ENCODE data around the gene BACH2.

Gene BACH2

DNA sequence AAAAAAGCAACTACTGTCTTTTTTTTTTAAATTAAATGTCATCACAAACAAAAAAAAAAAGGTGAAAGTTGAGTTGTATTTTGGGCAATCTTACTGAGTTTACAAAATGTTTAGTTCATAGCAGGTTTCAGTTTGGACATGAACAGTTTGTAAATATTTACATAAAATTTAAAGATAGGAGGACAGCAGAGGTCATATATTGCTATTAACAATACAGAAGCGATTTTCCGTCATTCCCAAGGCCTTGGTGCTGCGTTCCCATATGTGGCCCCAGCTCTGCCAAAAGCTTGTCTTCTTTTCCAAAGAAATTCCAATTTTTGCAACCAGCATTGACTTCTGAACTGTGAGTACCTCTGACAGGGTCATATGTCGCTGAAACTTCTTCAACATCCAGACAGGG lies 5.1 kb downstream of the BACH2 start:
- in situ Hi-C loops (cut with HindIII; ENCODE audit: low sequenced_read_pairs), result no loop called here
- no peak overlapping the region for H3K4me3 ChIP-seq (ENCODE audit: low read depth, low read length)
- no peak for DNase-seq (ENCODE audit: low read depth, low spot score)
- TF ChIP-seq, protein P1, sequence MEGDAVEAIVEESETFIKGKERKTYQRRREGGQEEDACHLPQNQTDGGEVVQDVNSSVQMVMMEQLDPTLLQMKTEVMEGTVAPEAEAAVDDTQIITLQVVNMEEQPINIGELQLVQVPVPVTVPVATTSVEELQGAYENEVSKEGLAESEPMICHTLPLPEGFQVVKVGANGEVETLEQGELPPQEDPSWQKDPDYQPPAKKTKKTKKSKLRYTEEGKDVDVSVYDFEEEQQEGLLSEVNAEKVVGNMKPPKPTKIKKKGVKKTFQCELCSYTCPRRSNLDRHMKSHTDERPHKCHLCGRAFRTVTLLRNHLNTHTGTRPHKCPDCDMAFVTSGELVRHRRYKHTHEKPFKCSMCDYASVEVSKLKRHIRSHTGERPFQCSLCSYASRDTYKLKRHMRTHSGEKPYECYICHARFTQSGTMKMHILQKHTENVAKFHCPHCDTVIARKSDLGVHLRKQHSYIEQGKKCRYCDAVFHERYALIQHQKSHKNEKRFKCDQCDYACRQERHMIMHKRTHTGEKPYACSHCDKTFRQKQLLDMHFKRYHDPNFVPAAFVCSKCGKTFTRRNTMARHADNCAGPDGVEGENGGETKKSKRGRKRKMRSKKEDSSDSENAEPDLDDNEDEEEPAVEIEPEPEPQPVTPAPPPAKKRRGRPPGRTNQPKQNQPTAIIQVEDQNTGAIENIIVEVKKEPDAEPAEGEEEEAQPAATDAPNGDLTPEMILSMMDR (IDR thresholded peaks at IDR 0.05; ENCODE audit: low read depth, low read length), result no peak

DNA sequence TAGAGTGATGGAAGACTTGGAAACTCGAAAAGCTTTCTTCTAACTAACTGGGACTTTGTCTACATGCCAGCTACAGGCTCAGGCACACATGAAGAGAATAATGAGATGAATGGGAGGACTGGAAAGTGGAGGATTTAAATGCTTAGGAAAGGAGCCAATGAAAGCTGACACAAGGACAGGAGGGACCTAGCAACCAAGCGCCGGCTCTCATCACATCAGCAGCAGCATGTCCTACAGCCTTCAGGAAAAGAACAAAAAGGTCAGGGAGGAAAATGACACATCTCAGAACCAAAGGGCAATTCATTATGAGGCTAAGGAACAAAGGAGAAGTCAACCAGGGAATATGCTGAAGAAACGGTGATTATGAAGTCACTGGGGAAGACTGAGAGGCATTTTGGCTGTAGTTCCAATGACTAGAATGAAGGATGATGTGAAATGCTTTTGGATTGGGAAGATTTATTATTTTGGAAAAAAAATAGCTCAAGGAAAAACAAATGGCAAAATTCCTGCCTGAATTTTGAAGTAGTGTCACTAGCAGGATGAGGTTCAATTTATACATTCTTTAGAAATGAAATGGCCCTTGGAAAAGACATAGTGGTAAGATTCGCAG lies 5.7 kb downstream of the BACH2 start:
- H3K4me3 ChIP-seq (ENCODE audit: low read depth, low read length), result no peak overlapping the region
- TF ChIP-seq, protein P1 (IDR thresholded peaks at IDR 0.05; ENCODE audit: low read depth, low read length), result no peak
- peak; percentile 17 for DNase-seq (ENCODE audit: low read depth, low spot score)
- in situ Hi-C loops (cut with HindIII; ENCODE audit: low sequenced_read_pairs), result no loop called here

DNA sequence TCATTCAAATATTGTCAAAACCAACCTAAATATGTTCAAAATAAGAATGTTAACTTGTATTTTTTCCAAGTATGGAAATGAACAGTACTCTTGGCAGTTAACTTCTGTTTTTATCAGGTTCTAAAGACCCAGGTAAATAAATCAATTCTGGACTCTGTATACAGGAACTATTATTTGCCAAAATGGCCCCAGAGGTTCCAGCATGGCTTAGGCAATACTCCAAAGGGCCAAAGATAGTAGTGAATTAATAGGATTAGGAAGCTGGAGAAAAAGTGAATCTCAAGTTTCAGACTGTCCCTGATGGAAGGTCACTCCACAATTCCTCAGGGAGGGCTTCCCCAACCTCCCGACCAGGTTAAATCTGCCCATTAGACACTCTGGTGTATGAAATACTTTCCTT lies 6.7 kb downstream of the BACH2 start:
- DNase-seq (ENCODE audit: low read depth, low spot score), result no peak
- TF ChIP-seq, protein P1 (IDR thresholded peaks at IDR 0.05; ENCODE audit: low read depth, low read length), result no peak
- no peak overlapping the region for H3K4me3 ChIP-seq (ENCODE audit: low read depth, low read length)
- in situ Hi-C loops (cut with HindIII; ENCODE audit: low sequenced_read_pairs), result no loop called here

DNA sequence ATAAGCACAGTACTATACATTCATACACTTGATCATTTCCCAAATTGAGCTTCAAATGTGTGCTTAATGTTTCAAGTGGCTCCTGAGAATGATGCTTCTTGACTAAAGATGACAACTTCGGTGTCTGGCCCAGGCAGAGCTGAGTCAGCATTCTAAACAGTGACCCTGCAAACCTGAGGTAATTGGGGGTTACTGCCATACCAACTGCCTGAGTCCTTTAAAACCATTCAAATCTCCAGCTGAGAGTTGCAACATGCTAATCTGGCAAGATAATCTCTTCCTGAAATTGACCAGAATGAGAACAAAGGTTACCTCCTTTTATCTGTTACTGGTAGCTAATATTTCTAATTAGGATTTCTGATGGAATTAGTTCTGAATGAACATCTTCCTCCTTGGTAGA lies 8.2 kb downstream of the BACH2 start:
- H3K4me3 ChIP-seq (ENCODE audit: low read depth, low read length), result no peak overlapping the region
- TF ChIP-seq, protein P1 (IDR thresholded peaks at IDR 0.05; ENCODE audit: low read depth, low read length), result no peak
- DNase-seq (ENCODE audit: low read depth, low spot score), result peak; percentile 72
- in situ Hi-C loops (cut with HindIII; ENCODE audit: low sequenced_read_pairs), result no loop called here

DNA sequence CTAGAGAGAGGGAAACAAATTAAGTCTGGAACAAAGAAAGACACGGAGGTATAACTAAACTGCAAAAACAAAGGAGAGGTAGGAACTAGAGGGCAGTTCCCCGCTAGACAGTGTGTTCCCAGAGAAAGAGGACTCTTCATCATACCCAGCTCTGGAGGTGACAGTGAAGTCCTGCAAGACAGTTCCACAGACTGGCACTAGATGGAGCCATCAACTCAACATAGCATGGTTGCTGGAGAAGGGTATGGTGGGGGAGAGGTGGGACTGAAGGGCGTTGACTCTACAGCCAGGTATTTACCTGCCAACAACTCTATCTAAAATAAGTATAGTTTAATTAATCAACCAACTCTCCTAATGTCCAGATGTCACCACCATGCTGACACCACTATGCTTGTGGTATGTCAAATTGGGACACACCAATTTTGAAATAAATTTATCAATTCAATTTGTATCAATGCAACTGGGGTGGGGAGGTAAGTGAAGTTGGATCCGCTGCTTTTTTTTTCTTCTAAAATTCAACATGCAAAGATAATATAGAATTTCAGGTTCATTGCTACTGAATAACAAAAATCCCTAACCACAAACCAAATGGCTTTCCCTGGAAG lies 9.7 kb downstream of the BACH2 start:
- H3K4me3 ChIP-seq (ENCODE audit: low read depth, low read length), result no peak overlapping the region
- peak; percentile 36 for DNase-seq (ENCODE audit: low read depth, low spot score)
- in situ Hi-C loops (cut with HindIII; ENCODE audit: low sequenced_read_pairs), result no loop called here
- TF ChIP-seq, protein P1 (IDR thresholded peaks at IDR 0.05; ENCODE audit: low read depth, low read length), result peak; percentile 74

DNA sequence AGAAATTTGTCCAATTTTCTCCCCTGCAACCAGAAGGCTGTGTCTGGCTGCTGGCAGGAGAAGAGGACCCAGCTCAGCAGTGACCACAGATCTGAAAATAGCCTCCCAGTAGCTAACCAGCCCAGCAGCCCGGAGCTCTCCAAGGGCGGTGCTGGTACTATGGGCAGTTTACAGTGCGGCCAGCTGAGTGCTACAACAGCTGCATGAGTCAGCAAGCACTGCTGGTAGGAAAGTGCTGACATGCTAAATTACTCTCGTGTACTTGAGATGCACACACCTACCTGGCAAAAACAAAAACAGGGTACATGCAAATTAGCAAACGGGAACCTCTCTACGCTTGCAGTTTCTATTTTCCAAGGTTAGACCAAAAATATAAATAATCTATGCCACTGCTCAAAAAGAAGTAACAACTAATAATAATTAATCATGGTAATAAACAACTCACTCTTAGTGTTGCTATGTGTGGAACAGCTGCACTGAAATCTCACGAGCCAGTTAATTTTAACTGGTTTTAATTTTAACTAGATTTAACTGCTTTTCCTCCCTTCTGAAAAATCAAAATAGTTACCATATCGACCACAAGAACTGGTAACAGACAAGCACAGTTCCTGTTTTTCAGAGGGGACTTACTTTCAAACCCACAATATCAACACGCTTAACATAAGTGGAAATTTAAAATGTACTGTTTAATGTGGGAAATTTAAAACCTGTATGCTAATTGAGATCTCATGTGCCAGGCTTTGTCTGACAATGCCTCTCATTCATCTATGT lies 10.8 kb downstream of the BACH2 start:
- DNase-seq (ENCODE audit: low read depth, low spot score), result peak; percentile 94
- no peak overlapping the region for H3K4me3 ChIP-seq (ENCODE audit: low read depth, low read length)
- TF ChIP-seq, protein P1 (IDR thresholded peaks at IDR 0.05; ENCODE audit: low read depth, low read length), result no peak
- in situ Hi-C loops (cut with HindIII; ENCODE audit: low sequenced_read_pairs), result no loop called here
